ENCODE data around the gene SLC2A9.
"Not testable (repeated sequence)": the region's sequence is repeated elsewhere in the genome, so short reads cannot be mapped to it uniquely, and the experiment has no call there.

SLC2A9 gene

DNA sequence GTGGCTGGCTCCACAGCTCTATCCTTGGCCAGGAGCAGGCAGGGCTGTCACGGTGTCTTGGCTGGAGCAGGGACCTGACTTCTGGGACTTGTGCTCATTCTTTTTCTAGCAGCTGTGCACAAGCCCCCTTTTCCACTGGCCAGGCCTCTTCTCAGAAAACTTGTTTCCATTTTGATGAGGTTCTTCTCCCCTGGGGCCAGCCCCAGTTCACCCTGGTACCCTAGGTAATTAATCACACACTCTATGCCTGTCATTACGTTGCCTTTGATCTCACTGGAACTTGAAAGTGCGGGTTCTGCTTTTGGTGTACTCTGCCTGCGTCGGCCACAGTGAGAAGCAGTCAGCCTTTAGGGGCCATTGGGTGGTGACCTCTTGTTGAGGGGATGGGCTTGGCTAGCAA lies 213.2 kb downstream of the SLC2A9 start:
- no peak for DNase-seq

DNA sequence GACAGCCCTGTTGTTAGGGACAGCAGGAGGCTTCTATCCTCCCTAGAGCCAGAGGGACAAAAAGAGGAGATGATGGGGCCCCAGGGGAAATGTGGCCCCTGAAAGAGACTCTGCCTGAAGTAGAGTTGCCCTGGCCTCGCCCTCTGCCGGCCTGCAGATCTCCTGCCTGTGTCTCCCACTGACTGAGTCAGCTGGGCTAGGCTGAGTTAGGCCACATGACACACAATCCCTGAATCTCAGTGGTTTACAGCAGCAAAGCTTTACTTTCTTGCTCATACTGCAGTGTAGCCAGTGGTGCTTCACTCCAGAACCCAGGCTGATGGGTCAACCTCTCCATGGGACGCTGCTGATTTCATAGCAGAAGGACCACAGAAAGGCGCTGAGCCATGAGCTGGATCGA lies 216.4 kb downstream of the SLC2A9 start:
- no peak for DNase-seq

DNA sequence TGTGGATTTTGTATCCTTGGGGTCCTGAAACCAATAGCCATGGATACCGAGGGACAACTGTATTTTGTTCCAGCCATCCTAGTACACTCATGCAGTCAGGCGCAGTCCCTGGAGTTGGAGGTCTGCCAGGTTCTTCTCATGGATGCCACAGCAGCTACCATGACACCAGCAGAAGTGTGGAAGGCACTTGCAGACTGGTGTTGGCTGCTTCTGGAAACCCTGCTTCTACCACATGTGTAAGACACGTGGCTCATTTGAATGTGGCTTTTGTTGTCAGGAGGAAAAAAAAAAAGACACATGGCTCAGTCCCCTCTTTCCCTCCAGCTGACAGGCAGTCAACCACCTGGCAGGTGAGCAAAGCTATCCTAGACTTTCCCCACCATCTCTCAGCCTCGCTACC lies 220.4 kb downstream of the SLC2A9 start:
- DNase-seq = no peak

DNA sequence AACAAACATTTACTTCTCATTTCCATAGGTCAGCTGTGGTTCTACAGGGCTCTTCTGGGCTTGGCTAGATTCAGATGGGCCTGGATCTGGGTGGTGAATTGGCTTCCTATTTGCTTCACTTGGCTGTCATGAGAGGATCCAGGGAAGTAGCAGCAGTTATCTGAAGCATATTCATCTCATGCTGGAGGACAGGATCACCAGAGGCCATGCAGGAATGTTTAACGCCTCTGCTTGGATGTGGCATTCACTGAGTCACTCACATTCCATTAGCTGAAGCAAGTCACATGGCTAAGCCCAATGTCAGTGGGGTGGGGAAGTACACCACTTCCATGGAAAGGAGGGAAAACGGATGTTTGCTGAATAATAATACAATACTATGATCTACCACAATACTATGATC lies 224.7 kb downstream of the SLC2A9 start:
- not testable (repeated sequence) for DNase-seq

DNA sequence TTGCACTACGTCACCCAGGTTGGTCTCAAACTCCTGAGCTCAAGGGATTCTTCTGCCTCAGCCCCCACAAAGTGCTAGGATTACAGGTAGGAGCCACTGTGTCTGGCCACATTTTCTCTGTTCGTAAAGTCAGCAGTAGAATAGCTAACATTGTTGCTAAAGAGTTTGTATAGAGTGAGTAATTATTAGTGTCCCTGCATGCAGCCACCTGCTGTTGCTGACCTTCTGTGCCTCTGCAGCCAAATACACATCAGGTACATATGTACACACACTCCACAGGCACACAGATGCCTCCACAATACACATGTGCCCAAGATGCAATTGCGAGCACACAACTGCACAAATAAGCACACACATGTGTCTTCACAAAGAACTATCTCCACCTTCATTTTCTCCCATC lies 228.9 kb downstream of the SLC2A9 start:
- no peak for DNase-seq

GRCh38 chr4:9785891-9786290 lies 235.4 kb downstream of the SLC2A9 start:
- DNase-seq = not testable (repeated sequence)

- DNase-seq = no peak
These were observed 239.2 kb downstream of the SLC2A9 start for GRCh38 chr4:9782136-9782436.

- DNase-seq = no peak
These were observed 239.8 kb downstream of the SLC2A9 start, which contains the start of gene DRD5 for GRCh38 chr4:9781343-9782135. Gene DRD5, plus strand, starts transcription at chr4:9781634. Its CDS starts 396 bp downstream, at chr4:9782030.
